ENCODE data around the gene EIF2D.

Gene EIF2D

DNA sequence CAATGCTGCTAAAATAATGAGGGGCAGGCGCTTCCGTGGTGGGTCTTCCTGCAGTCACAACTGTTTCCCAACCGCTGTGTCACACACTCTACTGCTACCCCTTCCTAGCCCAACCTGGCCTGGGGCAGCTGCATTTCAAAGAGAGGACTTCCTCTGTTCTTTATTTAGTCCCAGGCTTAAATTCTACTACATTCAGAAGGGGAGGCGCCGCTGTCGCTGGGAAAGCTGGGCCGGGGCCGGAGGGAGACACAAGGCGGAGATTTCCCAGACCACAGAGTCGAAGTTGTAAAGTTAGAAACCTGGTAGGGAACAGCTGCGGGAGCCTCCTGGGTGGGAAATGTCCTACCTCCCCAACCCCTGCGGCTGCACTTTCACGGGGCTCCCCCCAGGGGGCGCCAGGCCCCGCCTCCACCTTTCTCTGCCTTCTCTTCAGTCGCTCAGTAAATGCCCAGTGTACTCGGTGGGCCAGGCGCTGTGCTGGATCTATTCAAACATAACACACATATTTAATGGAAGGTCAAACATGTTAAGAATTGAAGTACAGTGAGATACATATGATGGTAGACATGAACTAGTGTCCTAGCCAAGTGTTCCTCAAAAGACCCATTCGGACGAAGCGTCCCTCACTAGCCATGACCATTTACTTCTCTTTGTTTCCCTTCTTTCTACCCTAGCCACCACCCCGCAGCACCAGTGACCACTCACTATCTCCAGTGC, 46.2 kb upstream of the EIF2D start:
- no peaks in the 10 kb centered on the region for H3K4me1 ChIP-seq
- H3K9me3 ChIP-seq (ENCODE audit: control insufficient read depth, low read length), result no peaks in the 10 kb centered on the region
- no peak overlapping the region for H3K27ac ChIP-seq
- no peak overlapping the region for H3K4me3 ChIP-seq (ENCODE audit: low read depth, low read length)
- no peaks in the 10 kb centered on the region for H3K27me3 ChIP-seq (ENCODE audit: control insufficient read depth, insufficient read depth, low read length)
- H3K79me2 ChIP-seq, result no peaks in the 10 kb centered on the region
- no peak overlapping the region for H2AFZ ChIP-seq
- no peak overlapping the region for H3K4me2 ChIP-seq (ENCODE audit: low read length)
- no peaks in the 10 kb centered on the region for H3K36me3 ChIP-seq (ENCODE audit: control insufficient read depth, insufficient read depth, low read length)
- TF ChIP-seq CTCF (IDR thresholded peaks at IDR 0.05), result peak; percentile 37
- H3K9ac ChIP-seq, result no peak overlapping the region

GRCh38 chr1:206657751-206658150, 45.5 kb upstream of the EIF2D start:
- Histone ChIP-seq H3K9ac (no peak overlapping the region), H3K27ac (no peak overlapping the region), H3K27me3 (ENCODE audit: control insufficient read depth, insufficient read depth, low read length) (no peaks in the 10 kb centered on the region), H3K4me1 (no peaks in the 10 kb centered on the region), H3K4me3 (ENCODE audit: low read depth, low read length) (no peak overlapping the region), H3K9me3 (ENCODE audit: control insufficient read depth, low read length) (no peaks in the 10 kb centered on the region), H2AFZ (no peak overlapping the region), H3K36me3 (ENCODE audit: control insufficient read depth, insufficient read depth, low read length) (no peaks in the 10 kb centered on the region), H3K79me2 (no peaks in the 10 kb centered on the region), H3K4me2 (ENCODE audit: low read length) (no peak overlapping the region)
- TF ChIP-seq CTCF (IDR thresholded peaks at IDR 0.05), result no peak

DNA sequence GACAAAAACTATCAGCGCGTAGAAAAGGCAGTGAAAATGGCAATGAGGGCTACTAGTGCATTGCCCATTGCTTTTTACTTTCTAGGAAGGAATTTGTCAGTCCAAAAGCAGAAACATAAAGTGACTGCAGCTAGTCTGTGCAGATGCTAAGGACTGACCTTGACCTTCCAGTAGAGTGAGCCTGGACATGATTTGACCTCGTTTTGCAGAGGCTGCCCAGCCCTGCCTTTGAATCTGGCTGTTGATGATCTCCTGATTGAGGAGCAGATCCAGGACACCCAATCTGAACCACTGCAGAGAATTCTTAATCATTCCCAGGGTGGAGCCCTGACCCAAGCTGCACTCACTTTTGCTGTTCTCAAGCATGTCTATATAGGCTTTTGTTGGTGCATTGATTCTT, 44.7 kb upstream of the EIF2D start:
- H3K79me2 ChIP-seq, result no peaks in the 10 kb centered on the region
- H3K9me3 ChIP-seq (ENCODE audit: control insufficient read depth, low read length), result no peaks in the 10 kb centered on the region
- H3K4me2 ChIP-seq (ENCODE audit: low read length), result no peak overlapping the region
- H3K36me3 ChIP-seq (ENCODE audit: control insufficient read depth, insufficient read depth, low read length), result no peaks in the 10 kb centered on the region
- H3K9ac ChIP-seq, result no peak overlapping the region
- H3K27ac ChIP-seq, result no peak overlapping the region
- no peaks in the 10 kb centered on the region for H3K4me1 ChIP-seq
- no peak overlapping the region for H3K4me3 ChIP-seq (ENCODE audit: low read depth, low read length)
- no peak for TF ChIP-seq CTCF (IDR thresholded peaks at IDR 0.05)
- H3K27me3 ChIP-seq (ENCODE audit: control insufficient read depth, insufficient read depth, low read length), result no peaks in the 10 kb centered on the region
- no peak overlapping the region for H2AFZ ChIP-seq

GRCh38 chr1:206655471-206655882, 43.2 kb upstream of the EIF2D start:
- TF ChIP-seq CTCF (IDR thresholded peaks at IDR 0.05), result no peak
- peak overlapping the region; percentile 6 for H3K27ac ChIP-seq

GRCh38 chr1:206654828-206655227, 42.6 kb upstream of the EIF2D start:
- H3K27me3 ChIP-seq (ENCODE audit: control insufficient read depth, insufficient read depth, low read length), result no peaks in the 10 kb centered on the region
- no peaks in the 10 kb centered on the region for H3K4me1 ChIP-seq
- no peak for TF ChIP-seq CTCF (IDR thresholded peaks at IDR 0.05)
- no peaks in the 10 kb centered on the region for H3K9me3 ChIP-seq (ENCODE audit: control insufficient read depth, low read length)
- no peak overlapping the region for H3K4me3 ChIP-seq (ENCODE audit: low read depth, low read length)
- H2AFZ ChIP-seq, result no peak overlapping the region
- no peak overlapping the region for H3K4me2 ChIP-seq (ENCODE audit: low read length)
- no peak overlapping the region for H3K9ac ChIP-seq
- H3K79me2 ChIP-seq, result no peaks in the 10 kb centered on the region
- no peaks in the 10 kb centered on the region for H3K36me3 ChIP-seq (ENCODE audit: control insufficient read depth, insufficient read depth, low read length)
- H3K27ac ChIP-seq, result no peak overlapping the region

More at GRCh38 chr1:206655471-206655882, 43.2 kb upstream of the EIF2D start:
- Histone ChIP-seq H3K9ac (no peak overlapping the region), H2AFZ (no peak overlapping the region), H3K4me1 (no peaks in the 10 kb centered on the region), H3K27me3 (ENCODE audit: control insufficient read depth, insufficient read depth, low read length) (no peaks in the 10 kb centered on the region), H3K9me3 (ENCODE audit: control insufficient read depth, low read length) (no peaks in the 10 kb centered on the region), H3K36me3 (ENCODE audit: control insufficient read depth, insufficient read depth, low read length) (no peaks in the 10 kb centered on the region), H3K4me2 (ENCODE audit: low read length) (no peak overlapping the region), H3K79me2 (no peaks in the 10 kb centered on the region), H3K4me3 (ENCODE audit: low read depth, low read length) (no peak overlapping the region)

Measured in parathyroid adenoma (tissue), 2 donors.